Thoracic aorta (tissue), 2 donors: Measurements from ENCODE around the gene UBE2QL1. TPM values are rescaled to one million over a fixed set of nuclear protein-coding genes. Genes with fewer than 3 reads are reported as not detected.

Experiments used
- ATAC-seq: fragments of 150-250 bp; one replicate; pipeline ENCODE4 v1.8.0; 2017; ENCODE audit warnings: low read depth; ENCODE audit not compliant: insufficient number of reproducible peaks, low FRiP score
- DNase-seq: peaks from one replicate; pipeline ENCODE4 v3.0.0-alpha.2; 2020; ENCODE audit warnings: low spot score
- H3K27ac ChIP-seq, 2 donors: fragments of 200-600 bp; sonication (generic); 1 replicate in 1 of 2; 2 replicates in 1 of 2; pipeline ENCODE4 v1.5.1; 2016; ENCODE audit warnings: mild to moderate bottlenecking in 2 of 2, moderate library complexity in 2 of 2
- H3K27me3 ChIP-seq: fragments of 200-600 bp; sonication (generic); replicated peaks from 2 replicates; pipeline ENCODE4 v1.6.0; 2016; ENCODE audit warnings: mild to moderate bottlenecking; ENCODE audit not compliant: insufficient read depth
- H3K36me3 ChIP-seq: fragments of 200-600 bp; sonication (generic); one replicate; pipeline ENCODE4 v1.5.1; 2016
- H3K4me1 ChIP-seq, 2 donors: fragments of 200-600 bp; sonication (generic); 1 replicate in 1 of 2; 2 replicates in 1 of 2; pipeline versions ENCODE4 v1.5.1 to v1.6.0; 2016; ENCODE audit warnings: low read depth in 2 of 2, mild to moderate bottlenecking in 1 of 2; ENCODE audit not compliant: control insufficient read depth in 1 of 2
- H3K4me3 ChIP-seq: fragments of 200-600 bp; sonication (generic); 2 replicates; pipeline ENCODE4 v1.5.1; 2016; ENCODE audit warnings: mild to moderate bottlenecking
- H3K9me3 ChIP-seq: fragments of 200-600 bp; sonication (generic); 2 replicates; pipeline ENCODE4 v1.5.1; 2016
- total RNA-seq, 2 donors: library from RNA; depleted of rRNA; stranded (reverse); fragments of >200 nt; gene quantifications; one replicate each; pipeline versions ENCODE4 v1.1.0 to v1.2.3, GENCODE V29; 2016
- TF ChIP-seq, protein P1 (sequence below): fragments of 200-600 bp; sonication (generic); IDR thresholded peaks from one replicate; pipeline ENCODE4 v1.5.1; 2019; ENCODE audit warnings: antibody characterized with exemption

Gene UBE2QL1
- total RNA-seq, 2 donors from 2014 or later: 3.2 to 3.5 TPM

DNA sequence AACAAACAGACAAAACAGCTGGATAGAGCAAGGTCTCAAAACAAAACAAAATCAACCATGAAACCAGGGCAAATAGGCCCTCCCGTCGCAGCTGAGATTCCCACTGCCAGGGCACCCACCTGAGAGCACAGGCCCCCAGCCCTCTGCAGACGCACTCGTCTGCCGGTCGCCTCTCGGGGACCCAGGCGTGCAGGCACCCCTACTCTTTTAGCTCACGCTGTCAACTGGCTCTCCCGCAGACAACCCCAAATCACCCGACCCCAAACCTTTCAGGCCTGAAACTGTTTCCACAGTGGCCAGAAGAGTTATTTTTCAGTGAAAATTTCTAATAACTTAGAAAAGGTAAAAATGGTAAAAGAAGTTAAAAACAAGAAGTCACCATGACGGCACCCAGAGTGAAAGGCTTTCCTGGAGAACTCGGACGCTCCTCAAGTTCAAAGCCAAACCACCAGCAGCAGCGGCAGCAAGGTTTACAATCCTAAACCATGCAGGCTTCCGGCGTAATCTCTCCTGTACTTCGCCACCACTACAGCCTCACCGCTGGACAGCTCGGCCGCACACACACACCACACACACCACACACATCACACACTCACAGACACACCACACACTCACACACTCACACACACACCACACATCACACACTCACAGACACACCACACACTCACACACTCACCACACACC, 1.9 kb upstream of the UBE2QL1 start:
- ATAC-seq: no peak
- H3K27ac ChIP-seq: no peak overlapping the region
- TF ChIP-seq, protein P1, sequence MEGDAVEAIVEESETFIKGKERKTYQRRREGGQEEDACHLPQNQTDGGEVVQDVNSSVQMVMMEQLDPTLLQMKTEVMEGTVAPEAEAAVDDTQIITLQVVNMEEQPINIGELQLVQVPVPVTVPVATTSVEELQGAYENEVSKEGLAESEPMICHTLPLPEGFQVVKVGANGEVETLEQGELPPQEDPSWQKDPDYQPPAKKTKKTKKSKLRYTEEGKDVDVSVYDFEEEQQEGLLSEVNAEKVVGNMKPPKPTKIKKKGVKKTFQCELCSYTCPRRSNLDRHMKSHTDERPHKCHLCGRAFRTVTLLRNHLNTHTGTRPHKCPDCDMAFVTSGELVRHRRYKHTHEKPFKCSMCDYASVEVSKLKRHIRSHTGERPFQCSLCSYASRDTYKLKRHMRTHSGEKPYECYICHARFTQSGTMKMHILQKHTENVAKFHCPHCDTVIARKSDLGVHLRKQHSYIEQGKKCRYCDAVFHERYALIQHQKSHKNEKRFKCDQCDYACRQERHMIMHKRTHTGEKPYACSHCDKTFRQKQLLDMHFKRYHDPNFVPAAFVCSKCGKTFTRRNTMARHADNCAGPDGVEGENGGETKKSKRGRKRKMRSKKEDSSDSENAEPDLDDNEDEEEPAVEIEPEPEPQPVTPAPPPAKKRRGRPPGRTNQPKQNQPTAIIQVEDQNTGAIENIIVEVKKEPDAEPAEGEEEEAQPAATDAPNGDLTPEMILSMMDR: no peak
- H3K27me3 ChIP-seq: no peaks in the 10 kb centered on the region
- H3K4me3 ChIP-seq: no peak overlapping the region
- DNase-seq: no peak
- no peaks in the 10 kb centered on the region for H3K36me3 ChIP-seq
- no peaks in the 10 kb centered on the region for H3K9me3 ChIP-seq
- H3K4me1 ChIP-seq: peaks cover 0 to 12% of the 10 kb centered on the region in 2 donors

DNA sequence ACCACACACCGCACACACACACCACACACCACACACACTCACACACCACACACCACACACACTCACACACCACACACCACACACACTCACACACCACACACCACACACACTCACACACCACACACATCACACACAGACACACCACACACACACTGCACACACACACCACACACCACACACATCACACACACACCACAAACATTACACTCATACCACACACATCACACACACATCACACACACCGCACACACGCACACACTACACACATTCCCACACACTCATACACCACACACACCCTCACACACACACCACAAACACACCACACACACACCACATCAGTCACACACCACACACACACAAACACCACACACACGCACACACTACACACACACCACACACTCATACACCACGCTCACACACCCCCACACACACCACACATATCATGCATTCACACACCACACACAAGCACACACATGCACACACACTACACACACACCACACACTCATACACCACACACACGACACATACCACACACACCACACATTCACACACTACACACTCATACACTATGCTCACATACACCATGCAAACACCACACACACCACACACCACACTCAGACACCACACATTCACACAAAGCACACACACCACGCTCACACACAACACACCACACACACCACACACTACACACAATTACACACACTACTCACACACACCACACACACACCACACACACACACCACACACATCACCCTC, 1.1 kb upstream of the UBE2QL1 start:
- TF ChIP-seq, protein P1: no peak
- Histone ChIP-seq H3K27me3 (no peaks in the 10 kb centered on the region), H3K4me1 (peaks cover 0 to 17% of the 10 kb centered on the region in 2 donors), H3K27ac (no peak overlapping the region), H3K9me3 (no peaks in the 10 kb centered on the region), H3K36me3 (no peaks in the 10 kb centered on the region), H3K4me3 (no peak overlapping the region)
- ATAC-seq (no peak), DNase-seq (no peak)

DNA sequence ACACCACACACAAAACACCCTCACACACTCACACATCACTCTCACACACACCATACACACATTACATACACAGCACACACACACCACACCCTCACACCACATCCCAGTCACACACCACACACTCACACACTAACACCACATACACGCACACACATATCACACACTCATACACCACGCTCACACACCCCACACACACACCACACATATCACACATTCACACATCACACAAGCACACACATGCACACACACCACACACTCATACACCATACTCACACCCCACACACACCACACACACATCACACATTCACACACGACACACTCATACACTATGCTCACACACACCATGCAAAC, 543 bp upstream of the UBE2QL1 start:
- no peak for DNase-seq
- no peak overlapping the region for H3K27ac ChIP-seq
- ATAC-seq: no peak
- H3K36me3 ChIP-seq: no peaks in the 10 kb centered on the region
- TF ChIP-seq, protein P1: no peak
- H3K9me3 ChIP-seq: no peaks in the 10 kb centered on the region
- no peak overlapping the region for H3K4me3 ChIP-seq
- no peaks in the 10 kb centered on the region for H3K27me3 ChIP-seq
- H3K4me1 ChIP-seq: peaks cover 0 to 23% of the 10 kb centered on the region in 2 donors

DNA sequence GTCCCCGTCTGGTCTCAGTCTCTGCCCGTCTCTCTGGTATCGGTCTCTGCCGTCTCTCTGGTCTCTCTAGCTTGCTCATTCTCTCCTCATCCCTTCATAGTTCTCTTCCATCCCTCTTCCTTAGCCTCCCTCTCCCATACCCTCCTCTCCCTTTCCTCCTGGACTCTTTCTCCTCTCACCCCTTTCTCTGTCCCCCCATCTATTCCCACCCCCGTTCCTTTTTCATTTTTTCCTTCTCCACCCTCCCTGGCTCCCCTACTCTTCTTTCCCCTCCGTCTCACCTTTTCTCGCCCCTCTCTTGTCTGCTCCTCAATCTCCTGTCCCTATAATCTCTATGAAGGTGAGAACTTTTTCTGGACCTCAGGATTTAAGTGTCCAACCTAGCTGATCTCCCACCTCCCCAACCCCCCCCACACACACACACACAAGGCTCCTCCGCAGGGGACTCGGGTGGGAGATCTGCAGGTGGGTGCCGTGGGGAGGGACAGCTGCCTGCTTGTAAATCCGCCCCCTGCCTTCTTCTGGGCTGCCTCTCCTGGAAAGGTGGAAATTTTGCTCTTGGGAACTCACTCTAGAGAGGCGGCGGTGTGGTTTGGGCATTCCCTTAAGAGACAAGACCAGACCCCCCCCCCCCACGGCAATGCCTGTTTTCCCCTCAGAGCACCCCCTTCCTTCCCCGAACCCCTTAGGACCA, 953 bp downstream of the UBE2QL1 start:
- TF ChIP-seq, protein P1: no peak
- H3K4me1 ChIP-seq: peaks cover 0 to 38% of the 10 kb centered on the region in 2 donors
- DNase-seq: no peak
- no peaks in the 10 kb centered on the region for H3K36me3 ChIP-seq
- ATAC-seq: no peak
- H3K9me3 ChIP-seq: no peaks in the 10 kb centered on the region
- H3K27me3 ChIP-seq: no peaks in the 10 kb centered on the region
- H3K4me3 ChIP-seq: peak overlapping the region; percentile 80
- H3K27ac ChIP-seq: no peak overlapping the region

DNA sequence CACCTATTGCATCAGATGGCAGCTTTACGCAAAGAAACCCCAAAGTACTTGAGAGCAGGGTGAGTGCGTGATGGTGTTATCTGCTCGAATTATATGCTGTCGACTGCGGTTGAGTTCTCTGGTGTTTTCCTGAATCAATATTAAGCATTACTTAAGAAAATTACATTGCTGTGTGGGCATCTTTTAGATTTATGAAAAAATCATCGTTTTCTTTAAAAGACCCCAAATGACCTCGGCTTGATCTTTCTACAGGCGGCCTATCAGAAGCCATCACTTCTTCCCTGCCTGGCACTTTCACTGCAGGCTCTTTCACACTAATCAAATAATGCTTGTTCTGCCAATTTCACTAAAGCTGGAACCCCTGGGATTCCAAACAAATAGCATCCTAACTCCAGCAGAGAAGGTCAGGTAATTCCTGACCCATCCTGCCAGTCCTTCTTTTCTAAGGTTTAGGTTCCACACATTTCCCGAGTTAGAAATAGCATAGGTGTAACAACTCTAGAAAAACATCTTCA, 1.7 kb downstream of the UBE2QL1 start:
- Histone ChIP-seq H3K27me3 (no peaks in the 10 kb centered on the region), H3K4me3 (peak overlapping the region; percentile 80), H3K4me1 (peaks cover 0 to 45% of the 10 kb centered on the region in 2 donors), H3K36me3 (no peaks in the 10 kb centered on the region), H3K9me3 (no peaks in the 10 kb centered on the region), H3K27ac (no peak overlapping the region)
- TF ChIP-seq, protein P1: no peak
- DNase-seq: no peak
- ATAC-seq: no peak
